ENCODE results near the gene FSTL4. TPM values are rescaled to one million over a fixed set of nuclear protein-coding genes. Genes with fewer than 3 reads are reported as not detected.

The FSTL4 gene
- total and polyA plus RNA-seq, 2 of the 13 experiments (the other 11 are each of a cell fraction or from before 2014, with no cell fraction given) = 2.1 to 3.0 TPM

DNA sequence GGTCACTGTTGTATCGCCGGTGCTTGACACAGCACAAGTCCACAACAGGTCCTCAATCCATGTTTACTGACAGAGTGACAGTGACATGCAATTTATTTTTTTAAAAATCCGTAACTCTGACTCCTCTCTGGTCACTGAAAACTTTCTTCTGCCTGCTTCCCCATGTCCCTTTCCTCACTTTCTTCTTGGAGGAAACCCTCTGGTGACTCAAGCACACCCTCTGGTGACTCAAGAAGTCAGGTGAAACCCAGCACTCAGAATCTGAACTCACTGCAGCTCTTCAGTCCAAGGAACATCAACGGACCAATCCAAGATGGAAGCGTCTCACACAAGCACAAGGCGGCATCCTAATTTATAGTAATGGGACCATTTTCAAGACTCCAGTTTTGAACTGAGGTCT is 245.9 kb downstream of the FSTL4 start:
- H3K4me3 ChIP-seq (replicated peaks in 1 of 3; ENCODE audit: insufficient read depth in 1 of 3, low read depth in 2 of 3, low read length in 3 of 3) = no peak overlapping the region
- TF ChIP-seq ZFP36L1 (CRISPR knock-in tag; IDR thresholded peaks at IDR 0.05) = no peak
- TF ChIP-seq, protein P1, sequence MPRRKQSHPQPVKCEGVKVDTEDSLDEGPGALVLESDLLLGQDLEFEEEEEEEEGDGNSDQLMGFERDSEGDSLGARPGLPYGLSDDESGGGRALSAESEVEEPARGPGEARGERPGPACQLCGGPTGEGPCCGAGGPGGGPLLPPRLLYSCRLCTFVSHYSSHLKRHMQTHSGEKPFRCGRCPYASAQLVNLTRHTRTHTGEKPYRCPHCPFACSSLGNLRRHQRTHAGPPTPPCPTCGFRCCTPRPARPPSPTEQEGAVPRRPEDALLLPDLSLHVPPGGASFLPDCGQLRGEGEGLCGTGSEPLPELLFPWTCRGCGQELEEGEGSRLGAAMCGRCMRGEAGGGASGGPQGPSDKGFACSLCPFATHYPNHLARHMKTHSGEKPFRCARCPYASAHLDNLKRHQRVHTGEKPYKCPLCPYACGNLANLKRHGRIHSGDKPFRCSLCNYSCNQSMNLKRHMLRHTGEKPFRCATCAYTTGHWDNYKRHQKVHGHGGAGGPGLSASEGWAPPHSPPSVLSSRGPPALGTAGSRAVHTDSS (CRISPR knock-in tag; conservative IDR thresholded peaks at IDR 0.05) = no peak
- TF ChIP-seq ETV6 (CRISPR knock-in tag; conservative IDR thresholded peaks at IDR 0.05) = no peak
- no peak for TF ChIP-seq ZNF704 (CRISPR knock-in tag; IDR thresholded peaks at IDR 0.05; ENCODE audit: borderline replicate concordance)
- TF ChIP-seq SSRP1 (CRISPR knock-in tag; IDR thresholded peaks at IDR 0.05) = no peak
- TF ChIP-seq NFYB (CRISPR knock-in tag; IDR thresholded peaks at IDR 0.05) = no peak
- TF ChIP-seq CBX1 (IDR thresholded peaks at IDR 0.05; ENCODE audit: low read depth) = no peak
- TF ChIP-seq RELA (CRISPR knock-in tag; IDR thresholded peaks at IDR 0.05) = no peak
- TF ChIP-seq ZZZ3 (CRISPR knock-in tag; IDR thresholded peaks at IDR 0.05; ENCODE audit: borderline replicate concordance) = no peak
- no peak for TF ChIP-seq HMGXB3 (CRISPR knock-in tag; IDR thresholded peaks at IDR 0.05; ENCODE audit: borderline replicate concordance)
- TF ChIP-seq SATB2 (CRISPR knock-in tag; IDR thresholded peaks at IDR 0.05) = no peak
- no peak for TF ChIP-seq RCOR2 (CRISPR knock-in tag; IDR thresholded peaks at IDR 0.05)
- H3K36me3 ChIP-seq (replicated peaks in 1 of 2; ENCODE audit: control insufficient read depth in 1 of 2, insufficient read depth in 2 of 2, low read length in 2 of 2) = no peaks in the 10 kb centered on the region
- intact Hi-C loops (cut with micrococcal nuclease; ENCODE audit: unreplicated experiment) = no loop called here
- H3K79me2 ChIP-seq (ENCODE audit: insufficient read depth, low read length) = no peaks in the 10 kb centered on the region
- no peak overlapping the region for H3K4me2 ChIP-seq (ENCODE audit: low read depth, low read length)
- no peaks in the 10 kb centered on the region for H3K9me3 ChIP-seq (ENCODE audit: low read length)
- FAIRE-seq = no peak
- H4K20me1 ChIP-seq (ENCODE audit: insufficient read depth, low read length) = no peaks in the 10 kb centered on the region
- no peak overlapping the region for H2AFZ ChIP-seq (ENCODE audit: low read length)
- DNase-seq (ENCODE audit: low spot score) = no peak
- CTCF ChIA-PET (ENCODE audit: low intra/inter-chr PET ratio, low total read pairs) = no interaction called here
- H3K27me3 ChIP-seq (ENCODE audit: control insufficient read depth in 1 of 2, insufficient read depth in 2 of 2, low read length in 2 of 2) = peaks cover 0 to 20% of the 10 kb centered on the region in 2 experiments; a peak in 2 of 5 replicates
- no peak overlapping the region for H3K27ac ChIP-seq (ENCODE audit: extremely low read length, insufficient read depth, low read length)
- WGBS (ENCODE audit: low lambda C conversion rate) = 74% methylated on average over 6 of the region's 6 CpGs
- no peak overlapping the region for H3K9ac ChIP-seq (ENCODE audit: insufficient read depth, low read depth, low read length)
- no peak for ATAC-seq
- in situ Hi-C loops (cut with HindIII; ENCODE audit: extremely low pct_ligation_motif_present, low pct_unique_long_range_greater_than_20kb) = no loop called here
- no TSS peak for BruUV-seq (replicated peaks)
- H3K4me1 ChIP-seq (ENCODE audit: insufficient read depth, low read length) = peaks cover 9% of the 10 kb centered on the region; the same call in 1 of the 2 replicates
- POLR2A ChIA-PET = no interaction called here

Data from HepG2 (cell line).